Measurements from ENCODE around the gene SETD5.

DNA sequence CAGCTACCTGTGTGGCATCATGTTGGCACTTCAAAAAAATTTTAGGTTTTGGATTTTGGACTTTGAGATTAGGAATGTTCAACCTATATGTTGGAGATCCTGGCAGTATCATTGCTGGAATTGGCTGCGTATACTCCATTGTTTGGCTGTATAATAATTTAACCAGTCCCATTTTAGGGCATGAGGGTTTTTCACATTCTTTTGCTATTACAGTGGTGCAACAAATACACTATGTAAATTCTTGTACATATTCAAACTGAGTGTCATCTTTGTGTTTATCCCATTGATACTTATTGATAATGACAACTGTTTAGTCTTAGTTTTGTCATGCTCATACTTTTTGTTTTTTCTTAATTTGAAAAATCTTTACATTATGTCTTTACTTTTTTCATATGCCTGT is 27.9 kb upstream of the SETD5 start:
- TF ChIP-seq, protein P1, sequence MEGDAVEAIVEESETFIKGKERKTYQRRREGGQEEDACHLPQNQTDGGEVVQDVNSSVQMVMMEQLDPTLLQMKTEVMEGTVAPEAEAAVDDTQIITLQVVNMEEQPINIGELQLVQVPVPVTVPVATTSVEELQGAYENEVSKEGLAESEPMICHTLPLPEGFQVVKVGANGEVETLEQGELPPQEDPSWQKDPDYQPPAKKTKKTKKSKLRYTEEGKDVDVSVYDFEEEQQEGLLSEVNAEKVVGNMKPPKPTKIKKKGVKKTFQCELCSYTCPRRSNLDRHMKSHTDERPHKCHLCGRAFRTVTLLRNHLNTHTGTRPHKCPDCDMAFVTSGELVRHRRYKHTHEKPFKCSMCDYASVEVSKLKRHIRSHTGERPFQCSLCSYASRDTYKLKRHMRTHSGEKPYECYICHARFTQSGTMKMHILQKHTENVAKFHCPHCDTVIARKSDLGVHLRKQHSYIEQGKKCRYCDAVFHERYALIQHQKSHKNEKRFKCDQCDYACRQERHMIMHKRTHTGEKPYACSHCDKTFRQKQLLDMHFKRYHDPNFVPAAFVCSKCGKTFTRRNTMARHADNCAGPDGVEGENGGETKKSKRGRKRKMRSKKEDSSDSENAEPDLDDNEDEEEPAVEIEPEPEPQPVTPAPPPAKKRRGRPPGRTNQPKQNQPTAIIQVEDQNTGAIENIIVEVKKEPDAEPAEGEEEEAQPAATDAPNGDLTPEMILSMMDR (conservative IDR thresholded peaks at IDR 0.05; ENCODE audit: low read depth, low read length) = no peak
- TF ChIP-seq EZH2phosphoT487 (IDR thresholded peaks at IDR 0.05; ENCODE audit: borderline replicate concordance, low read length) (no peak), EZH2 (IDR thresholded peaks at IDR 0.05; ENCODE audit: low read length, unreplicated experiment) (no peak)

Measured in PC-3 (cell line).